OCI-LY7 (cell line): ENCODE data around the gene COBL.

Experiments used
- EZH2phosphoT487 ChIP-seq: fragments of 200-600 bp; sonication (generic); IDR thresholded peaks from 2 replicates; pipeline ENCODE4 v1.6.1; 2018; ENCODE audit warnings: low read depth, borderline replicate concordance, mild to moderate bottlenecking, mixed run types, antibody characterized with exemption, low read length, moderate library complexity, mixed read lengths
- TF ChIP-seq, protein P1 (sequence below): fragments of 200-600 bp; sonication (generic); conservative IDR thresholded peaks from 2 replicates; pipeline ENCODE4 v1.5.1; 2014; ENCODE audit warnings: mild to moderate bottlenecking, antibody characterized with exemption, low read length, moderate library complexity, mixed read lengths

DNA sequence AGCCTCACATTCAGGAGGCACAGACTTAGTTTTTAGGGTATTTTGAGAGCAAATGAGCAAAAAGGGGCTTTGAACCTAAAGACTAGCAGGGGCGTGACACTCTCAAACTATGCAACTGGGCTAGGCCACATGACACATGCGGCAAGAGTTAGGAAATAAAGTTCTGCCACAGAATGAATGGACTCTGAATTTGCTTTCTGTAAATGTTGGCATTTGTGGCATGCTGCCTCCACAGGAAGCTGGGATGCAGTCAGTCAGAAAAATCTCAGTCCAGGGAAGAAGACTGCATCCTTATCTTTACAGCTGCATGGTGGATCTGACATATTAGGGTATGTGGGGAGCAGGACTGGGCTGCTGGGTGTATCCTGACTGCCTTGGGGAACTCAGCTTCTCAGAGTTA, 181.0 kb downstream of the COBL start:
- TF ChIP-seq, protein P1, sequence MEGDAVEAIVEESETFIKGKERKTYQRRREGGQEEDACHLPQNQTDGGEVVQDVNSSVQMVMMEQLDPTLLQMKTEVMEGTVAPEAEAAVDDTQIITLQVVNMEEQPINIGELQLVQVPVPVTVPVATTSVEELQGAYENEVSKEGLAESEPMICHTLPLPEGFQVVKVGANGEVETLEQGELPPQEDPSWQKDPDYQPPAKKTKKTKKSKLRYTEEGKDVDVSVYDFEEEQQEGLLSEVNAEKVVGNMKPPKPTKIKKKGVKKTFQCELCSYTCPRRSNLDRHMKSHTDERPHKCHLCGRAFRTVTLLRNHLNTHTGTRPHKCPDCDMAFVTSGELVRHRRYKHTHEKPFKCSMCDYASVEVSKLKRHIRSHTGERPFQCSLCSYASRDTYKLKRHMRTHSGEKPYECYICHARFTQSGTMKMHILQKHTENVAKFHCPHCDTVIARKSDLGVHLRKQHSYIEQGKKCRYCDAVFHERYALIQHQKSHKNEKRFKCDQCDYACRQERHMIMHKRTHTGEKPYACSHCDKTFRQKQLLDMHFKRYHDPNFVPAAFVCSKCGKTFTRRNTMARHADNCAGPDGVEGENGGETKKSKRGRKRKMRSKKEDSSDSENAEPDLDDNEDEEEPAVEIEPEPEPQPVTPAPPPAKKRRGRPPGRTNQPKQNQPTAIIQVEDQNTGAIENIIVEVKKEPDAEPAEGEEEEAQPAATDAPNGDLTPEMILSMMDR: no peak
- no peak for TF ChIP-seq EZH2phosphoT487
